Upper lobe of left lung (tissue), 4 donors: ENCODE data around the gene RAMP3.

Experiments
- POLR2A ChIP-seq, 4 donors: fragments of 450-650 bp; IDR thresholded peaks; one replicate each; pipeline ENCODE4 v1.5.1; 2016 to 2017; ENCODE audit warnings: antibody characterized with exemption in 4 of 4, mild to moderate bottlenecking in 2 of 4
- TF ChIP-seq, protein P1 (sequence below), 6 experiments: fragments of 450-650 bp in 4 of 6; fragments of 200-600 bp in 2 of 6; sonication (generic) in 2 of 6; IDR thresholded peaks; one replicate each; pipeline ENCODE4 v1.5.1; 2016 to 2019; ENCODE audit warnings: antibody characterized with exemption in 6 of 6

- TF ChIP-seq, protein P1, sequence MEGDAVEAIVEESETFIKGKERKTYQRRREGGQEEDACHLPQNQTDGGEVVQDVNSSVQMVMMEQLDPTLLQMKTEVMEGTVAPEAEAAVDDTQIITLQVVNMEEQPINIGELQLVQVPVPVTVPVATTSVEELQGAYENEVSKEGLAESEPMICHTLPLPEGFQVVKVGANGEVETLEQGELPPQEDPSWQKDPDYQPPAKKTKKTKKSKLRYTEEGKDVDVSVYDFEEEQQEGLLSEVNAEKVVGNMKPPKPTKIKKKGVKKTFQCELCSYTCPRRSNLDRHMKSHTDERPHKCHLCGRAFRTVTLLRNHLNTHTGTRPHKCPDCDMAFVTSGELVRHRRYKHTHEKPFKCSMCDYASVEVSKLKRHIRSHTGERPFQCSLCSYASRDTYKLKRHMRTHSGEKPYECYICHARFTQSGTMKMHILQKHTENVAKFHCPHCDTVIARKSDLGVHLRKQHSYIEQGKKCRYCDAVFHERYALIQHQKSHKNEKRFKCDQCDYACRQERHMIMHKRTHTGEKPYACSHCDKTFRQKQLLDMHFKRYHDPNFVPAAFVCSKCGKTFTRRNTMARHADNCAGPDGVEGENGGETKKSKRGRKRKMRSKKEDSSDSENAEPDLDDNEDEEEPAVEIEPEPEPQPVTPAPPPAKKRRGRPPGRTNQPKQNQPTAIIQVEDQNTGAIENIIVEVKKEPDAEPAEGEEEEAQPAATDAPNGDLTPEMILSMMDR (IDR thresholded peaks at IDR 0.05), result no peak
- TF ChIP-seq POLR2A (IDR thresholded peaks at IDR 0.05), result no peak
Observed at GRCh38 chr7:45150199-45150598, 7.4 kb upstream of the RAMP3 start.
